SIG-M5 (cell line): Measurements from ENCODE around the gene SCN4A.
"Not testable (repeated sequence)": the region's sequence is repeated elsewhere in the genome, so short reads cannot be mapped to it uniquely, and the experiment has no call there.

ENCODE experiments used
- DNase-seq: peaks from one replicate; lab custom pipeline; 2025; lab: John Stamatoyannopoulos, UW

The SCN4A gene

DNA sequence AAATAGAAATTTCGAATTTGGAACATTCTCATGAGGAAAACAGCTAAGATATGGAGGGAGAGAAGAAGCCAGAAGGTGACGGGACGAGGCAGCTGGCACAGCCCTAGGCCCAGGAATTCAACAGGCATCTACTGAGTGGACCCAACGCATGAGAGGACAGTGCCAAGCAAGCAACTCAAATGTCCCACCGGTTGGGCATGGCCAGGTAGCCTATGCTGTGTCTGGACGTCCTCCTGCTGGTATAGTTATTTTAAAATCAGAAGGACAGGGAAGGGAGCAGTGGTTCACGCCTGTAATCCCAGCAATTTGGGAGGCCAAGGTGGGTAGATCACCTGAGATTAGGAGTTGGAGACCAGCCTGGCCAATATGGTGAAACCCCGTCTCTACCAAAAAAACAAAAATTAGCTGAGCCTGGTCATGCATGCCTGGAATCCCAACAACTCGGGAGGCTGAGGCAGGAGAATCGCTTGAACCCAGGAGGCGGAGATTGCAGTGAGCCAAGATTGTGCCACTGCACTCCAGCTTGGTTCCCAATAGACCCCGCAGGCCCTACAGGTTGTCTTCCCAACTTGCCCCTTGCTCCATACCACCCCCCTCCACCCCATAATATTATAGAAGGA is 56.0 kb downstream of the SCN4A start:
- no peak for DNase-seq

DNA sequence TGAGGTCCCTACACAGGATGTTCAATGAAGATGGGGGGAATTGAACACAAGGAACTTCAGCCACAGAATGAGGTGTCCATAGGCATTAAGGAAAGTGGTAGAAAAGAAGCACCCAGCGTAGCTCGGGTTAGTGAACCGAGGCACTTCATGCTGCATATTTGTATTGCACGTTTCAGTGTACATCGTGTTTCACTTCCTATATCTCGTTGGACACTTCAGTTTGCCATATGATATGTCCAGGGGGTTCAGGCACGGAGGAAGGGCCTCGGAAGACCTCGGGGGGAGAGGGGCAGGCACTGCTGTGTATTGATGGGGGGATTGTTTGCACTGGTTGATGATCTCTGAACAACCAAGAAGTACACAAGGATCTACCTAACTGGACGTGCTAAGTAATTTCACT is 57.0 kb downstream of the SCN4A start:
- not testable (repeated sequence) for DNase-seq

DNA sequence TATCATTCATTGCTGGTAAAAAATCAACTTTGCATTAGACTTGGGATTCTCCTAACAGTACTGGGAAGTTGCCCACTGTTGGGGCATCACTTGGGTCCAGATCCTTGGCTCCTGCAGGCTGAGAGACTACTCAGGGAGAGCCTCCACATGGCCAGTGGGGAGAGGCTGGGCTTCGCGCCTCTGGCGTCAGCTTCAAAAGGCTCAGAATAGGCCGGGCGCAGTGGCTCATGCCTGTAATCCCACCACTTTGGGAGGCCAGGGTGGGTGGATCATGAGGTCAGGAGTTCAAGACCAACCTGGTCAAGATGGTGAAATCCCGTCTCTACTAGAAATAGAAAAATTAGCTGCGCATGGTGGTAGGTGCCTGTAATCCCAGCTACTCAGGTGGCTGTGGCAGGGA is 58.2 kb downstream of the SCN4A start:
- no peak for DNase-seq

DNA sequence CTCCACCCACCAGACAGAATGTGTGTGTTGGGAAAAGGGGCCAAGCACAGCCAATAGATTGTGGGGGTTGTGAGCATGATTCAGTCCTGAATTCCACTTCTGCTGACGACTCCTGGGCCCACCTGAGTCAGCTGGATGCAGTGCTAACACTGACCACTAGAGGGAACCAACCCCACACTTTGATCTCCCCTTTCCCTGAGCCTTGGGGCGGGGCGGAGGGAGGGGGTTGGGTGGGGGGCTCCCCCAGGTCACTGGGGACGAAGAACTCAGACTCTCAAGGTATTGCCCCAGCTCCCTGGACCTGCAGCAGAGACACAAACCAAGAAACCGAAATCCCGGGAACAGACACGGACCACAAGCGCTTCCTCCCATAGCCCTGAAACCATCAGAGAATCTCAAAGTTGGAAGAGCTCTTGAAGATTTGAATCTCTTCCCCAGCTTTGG is 61.0 kb downstream of the SCN4A start:
- no peak for DNase-seq

DNA sequence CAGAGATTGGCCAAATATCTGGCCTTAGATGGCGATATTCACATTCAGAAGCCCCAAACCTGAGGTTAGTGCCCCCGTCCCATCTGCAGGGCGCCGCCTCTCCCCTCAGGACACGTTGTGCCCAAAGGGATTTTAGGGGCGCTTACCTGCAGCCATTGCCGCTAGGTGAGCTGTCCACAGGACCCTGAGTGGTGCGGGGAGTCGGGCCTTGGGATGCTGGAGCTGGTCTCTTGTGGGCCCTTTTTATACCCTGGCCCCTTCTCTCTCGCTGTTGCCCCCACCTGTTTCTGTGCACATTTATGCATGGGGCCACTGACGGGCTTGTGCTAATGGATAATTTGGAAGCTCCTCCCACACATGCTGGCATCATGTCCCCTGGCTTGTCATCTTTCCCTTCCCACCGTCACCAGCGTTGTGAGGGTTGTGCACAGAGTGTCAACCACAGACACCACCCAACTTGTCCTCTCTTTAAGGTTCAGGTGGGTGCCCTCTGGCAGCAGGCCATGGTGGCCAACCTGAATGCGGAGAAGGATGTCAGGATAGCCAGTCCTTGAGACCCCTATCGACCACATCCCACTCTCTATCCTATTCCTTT is 61.6 kb downstream of the SCN4A start, which contains the start of gene CSHL1:
CSHL1 (minus strand) TSS at position 218 of the 595 bp plus-strand sequence; CDS start at position 156, 62 bp downstream.
- DNase-seq: no peak

DNA sequence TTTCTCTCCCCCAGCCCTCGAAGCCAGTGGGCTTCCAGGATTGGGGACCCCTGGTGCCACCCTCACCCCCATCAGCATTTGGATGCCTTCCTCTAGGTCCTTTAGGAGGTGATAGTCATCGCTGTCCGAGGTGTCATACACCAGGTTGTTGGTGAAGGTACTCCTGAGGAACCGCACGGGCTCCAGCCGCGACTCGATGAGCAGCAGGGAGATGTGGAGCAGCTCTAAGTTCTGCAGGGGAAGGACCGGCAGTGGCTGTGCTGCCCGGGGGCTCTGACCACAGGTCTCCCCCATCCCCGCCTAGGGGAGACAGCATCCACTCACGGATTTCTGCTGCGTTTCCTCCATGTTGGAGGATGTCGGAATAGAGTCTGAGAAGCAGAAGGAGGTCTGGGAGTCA is 62.6 kb downstream of the SCN4A start:
- DNase-seq: no peak

DNA sequence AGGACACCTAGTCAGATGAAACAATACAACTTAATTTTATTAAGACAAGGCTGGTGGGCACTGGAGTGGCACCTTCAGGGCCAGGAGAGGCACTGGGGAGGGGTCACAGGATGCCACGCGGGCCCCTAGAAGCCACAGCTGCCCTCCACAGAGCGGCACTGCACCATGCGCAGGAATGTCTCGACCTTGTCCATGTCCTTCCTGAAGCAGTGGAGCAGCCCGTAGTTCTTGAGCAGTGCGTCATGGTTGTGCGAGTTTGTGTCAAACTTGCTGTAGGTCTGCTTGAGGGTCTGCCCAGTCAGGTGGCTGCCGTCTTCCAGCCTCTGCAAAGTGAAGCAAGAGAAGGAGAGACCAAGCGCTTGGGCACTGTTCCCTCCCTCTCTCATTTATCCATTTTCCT is 63.1 kb downstream of the SCN4A start:
- not testable (repeated sequence) for DNase-seq

DNA sequence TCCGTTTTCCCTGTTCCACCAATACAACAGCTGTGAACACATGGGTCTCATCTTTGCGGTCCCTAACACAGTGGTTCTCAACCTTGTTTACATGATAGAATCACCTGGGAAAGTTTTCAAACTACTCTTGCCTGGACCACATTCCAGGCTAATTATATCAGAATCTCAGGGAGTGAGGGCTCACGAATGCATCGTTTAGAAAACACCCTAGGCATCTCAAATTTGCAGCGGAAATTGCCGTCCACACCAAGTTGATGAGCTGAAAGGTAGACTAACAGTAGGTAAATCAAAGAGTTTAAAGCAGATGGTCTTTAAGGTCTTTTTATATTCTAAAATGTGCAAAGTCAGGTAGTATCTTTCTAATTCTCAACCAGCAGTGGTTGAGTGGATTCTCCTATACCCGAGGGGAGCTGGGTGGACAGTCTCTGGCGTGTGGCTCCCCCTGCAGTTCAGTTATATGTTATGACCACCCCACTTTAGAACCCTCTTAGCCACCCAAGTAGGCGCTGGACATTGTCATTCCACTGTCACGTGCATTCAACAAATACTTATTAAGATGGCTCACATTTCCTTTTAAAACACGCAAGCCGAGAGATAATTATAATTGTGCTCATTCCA is 65.4 kb downstream of the SCN4A start:
- not testable (repeated sequence) for DNase-seq

DNA sequence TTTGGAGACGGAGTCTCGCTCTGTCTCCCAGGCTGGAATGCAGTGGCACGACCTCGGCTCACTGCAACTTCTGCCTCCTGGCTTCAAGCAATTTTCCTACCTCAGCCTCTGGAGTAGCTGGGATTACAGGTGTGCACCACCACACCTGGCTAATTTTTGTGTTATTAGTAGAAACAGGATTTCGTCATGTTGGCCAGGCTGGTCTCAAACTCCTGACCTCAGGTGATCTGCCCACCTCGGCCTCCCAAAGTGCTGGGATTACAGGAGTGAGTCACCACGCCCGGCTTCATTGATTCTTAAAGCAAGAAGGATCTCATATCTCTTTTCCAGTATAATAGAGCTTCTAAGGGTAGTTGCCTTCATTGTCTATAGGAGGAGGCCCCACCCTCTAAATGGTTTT is 67.9 kb downstream of the SCN4A start:
- DNase-seq: not testable (repeated sequence)

DNA sequence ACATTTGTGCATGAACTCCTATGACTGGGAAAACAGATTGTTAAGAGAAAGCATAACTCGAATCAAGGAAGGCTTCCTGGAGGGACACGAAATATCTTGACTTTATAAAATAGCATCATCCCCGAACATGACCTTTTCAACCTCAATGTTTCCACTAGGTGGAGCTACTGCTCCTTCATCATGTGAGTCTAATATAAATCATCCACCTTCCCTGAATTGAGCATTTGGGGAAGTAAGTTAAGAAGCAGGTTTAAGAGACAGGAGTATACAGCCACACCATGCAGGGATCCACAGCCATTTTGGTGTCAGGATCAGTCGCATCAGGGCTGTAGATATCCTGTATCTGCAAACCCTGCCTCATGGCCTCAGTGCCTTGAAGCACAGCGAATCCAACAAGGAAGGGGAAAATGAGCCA is 68.9 kb downstream of the SCN4A start:
- DNase-seq: not testable (repeated sequence)

DNA sequence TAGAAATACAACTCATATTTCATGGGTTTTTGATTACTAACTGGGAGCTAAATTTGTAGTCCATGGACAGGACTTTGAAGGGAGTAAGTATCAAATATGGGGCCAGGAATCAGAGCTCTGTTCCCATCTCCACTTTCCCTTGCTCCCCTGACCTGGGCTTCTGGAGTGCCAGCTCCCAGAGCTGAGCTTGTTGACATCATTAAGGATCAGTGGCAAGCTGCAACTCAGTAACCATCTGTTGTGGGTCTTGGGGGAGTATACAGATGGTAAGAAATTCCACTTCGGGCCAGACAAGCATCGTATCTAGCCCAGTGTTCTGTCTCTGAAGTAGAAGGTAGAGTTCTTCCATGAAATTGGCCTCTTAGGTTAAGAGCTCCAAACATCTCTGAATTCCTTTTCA is 70.7 kb downstream of the SCN4A start:
- DNase-seq: not testable (repeated sequence)

DNA sequence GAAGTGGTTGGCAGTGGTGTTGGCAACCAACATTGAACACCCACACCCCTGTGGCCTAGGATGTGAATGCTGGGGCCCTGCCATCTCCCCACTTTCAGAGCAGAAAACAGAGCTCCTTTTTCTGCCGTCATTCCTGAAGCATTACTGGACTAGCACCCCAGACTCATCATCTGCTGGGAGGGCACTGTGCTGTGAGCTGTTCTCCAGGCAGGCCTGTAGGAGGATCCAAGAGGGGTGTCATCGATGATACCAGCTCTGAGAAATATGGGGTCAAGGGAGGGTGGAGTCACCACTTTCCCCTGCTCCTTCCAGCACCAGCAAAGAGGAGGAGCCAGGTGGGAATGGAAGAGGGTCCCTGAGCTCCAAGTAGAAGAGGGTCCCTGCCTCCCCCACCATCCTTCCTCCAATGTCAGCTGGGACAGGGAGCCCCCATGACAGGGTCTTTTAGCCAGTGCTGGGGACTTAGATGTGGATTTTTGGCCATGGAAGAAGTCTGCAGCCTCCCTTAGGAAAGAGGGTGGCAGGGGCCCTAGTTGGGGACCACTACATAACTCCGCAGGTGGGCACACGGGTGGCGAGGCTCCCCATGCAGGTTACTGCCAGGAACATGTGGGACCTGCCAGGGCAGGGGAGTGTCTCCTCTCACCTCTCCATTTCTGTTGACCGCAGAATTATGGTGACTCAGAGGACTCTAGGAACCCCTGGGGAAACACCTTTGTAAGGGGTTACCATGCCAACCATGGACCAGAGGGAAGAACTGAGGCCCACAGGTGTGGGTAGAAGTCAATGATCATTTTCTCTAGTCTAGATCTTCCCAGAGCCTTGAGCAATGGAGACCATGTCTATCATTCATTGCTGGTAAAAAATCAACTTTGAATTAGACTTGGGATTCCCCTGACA is 73.6 kb downstream of the SCN4A start:
- not testable (repeated sequence) for DNase-seq

DNA sequence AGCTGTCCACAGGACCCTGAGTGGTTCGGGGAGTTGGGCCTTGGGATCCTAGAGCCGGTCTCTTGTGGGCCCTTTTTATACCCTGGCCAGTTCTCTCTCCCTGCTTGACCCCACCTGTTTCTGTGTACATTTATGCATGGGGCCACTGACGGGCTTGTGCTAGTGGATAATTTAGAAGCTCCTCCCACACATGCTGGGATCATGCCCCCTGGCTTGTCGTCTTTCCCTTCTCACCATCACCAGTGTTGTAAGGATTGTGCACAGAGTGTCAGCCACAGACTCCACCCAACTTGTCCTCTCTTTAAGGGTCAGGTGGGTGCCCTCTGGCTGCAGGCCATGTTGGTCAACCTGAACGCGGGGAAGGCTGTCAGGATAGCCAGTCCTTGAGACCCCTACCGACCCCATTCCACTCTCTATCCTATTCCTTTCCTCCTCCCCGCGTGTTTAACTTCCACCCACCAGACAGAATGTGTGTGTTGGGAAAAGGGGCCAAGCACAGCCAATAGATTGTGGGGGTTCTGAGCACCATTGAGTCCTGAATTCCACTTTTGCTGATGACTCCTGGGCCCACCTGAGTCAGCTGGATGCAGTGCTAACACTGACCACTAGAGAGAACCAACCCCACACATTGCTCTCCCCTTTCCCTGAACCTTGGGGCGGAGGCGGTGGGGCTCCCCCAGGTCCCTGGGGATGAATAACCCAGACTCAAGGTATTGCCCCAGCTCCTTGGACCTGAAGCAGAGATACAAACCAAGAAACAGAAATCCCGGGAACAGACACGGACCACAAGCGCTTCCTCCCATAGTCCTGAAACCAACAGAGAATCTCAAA is 76.0 kb downstream of the SCN4A start, which contains the start of gene CSH1:
CSH1 (minus strand) TSS at position 51 of the 831 bp plus-strand sequence. CDS start 63 bp downstream, outside the sequence.
- DNase-seq: not testable (repeated sequence)

DNA sequence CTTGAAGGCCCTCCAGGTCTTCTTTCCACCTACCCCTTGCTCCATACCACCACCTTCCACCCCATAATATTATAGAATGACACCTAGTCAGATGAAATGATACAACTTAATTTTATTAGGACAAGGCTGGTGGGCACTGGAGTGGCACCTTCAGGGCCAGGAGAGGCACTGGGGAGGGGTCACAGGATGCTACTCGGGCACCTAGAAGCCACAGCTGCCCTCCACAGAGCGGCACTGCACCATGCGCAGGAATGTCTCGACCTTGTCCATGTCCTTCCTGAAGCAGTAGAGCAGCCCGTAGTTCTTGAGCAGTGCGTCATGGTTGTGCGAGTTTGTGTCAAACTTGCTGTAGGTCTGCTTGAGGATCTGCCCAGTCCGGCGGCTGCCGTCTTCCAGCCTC is 77.9 kb downstream of the SCN4A start:
- not testable (repeated sequence) for DNase-seq

DNA sequence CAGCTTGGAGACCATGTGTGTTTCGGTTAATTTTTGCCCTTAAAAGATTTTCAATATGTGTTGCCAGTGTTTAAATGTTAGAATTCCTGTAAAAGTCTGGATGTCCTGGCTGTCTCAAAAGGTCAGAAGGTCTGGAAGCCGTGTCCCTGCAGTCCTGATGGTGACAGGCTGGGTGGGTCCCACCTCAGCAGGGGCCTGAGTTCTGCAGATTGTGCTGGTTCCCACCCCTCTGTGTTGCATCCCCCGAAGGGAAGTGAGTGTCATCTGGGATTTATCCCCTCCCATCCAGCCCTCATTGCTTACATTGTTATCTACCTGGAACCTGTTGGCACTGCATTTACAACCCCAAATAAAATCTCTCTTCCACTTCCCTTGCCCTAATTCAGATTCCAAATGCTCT is 78.7 kb downstream of the SCN4A start:
- not testable (repeated sequence) for DNase-seq

DNA sequence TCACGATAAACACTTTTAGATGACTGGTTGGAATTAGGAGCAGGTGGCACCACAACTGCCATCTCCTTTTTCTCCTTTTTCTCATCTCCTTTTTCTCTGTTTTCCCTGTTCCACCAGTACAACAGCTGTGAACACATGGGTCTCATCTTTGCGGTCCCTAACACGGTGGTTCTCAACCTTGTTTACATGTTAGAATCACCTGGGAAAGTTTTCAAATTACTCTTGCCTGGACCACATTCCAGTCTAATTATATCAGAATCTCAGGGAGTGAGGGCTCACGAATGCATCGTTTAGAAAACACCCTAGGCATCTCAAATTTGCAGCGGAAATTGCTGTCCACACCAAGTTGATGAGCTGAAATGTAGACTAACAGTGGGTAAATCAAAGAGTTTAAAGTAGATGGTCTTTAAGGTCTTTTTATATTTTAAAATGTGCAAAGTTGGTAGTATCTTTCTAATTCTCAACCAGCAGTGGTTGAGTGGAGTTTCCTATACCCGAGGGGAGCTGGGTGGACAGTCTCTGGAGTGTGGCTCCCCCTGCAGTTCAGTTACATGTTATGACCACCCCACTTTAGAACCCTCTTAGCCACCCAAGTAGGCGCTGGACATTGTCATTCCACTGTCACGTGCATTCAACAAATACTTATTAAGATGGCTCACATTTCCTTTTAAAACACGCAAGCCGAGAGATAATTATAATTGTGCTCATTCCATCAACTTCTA is 80.2 kb downstream of the SCN4A start:
- not testable (repeated sequence) for DNase-seq

DNA sequence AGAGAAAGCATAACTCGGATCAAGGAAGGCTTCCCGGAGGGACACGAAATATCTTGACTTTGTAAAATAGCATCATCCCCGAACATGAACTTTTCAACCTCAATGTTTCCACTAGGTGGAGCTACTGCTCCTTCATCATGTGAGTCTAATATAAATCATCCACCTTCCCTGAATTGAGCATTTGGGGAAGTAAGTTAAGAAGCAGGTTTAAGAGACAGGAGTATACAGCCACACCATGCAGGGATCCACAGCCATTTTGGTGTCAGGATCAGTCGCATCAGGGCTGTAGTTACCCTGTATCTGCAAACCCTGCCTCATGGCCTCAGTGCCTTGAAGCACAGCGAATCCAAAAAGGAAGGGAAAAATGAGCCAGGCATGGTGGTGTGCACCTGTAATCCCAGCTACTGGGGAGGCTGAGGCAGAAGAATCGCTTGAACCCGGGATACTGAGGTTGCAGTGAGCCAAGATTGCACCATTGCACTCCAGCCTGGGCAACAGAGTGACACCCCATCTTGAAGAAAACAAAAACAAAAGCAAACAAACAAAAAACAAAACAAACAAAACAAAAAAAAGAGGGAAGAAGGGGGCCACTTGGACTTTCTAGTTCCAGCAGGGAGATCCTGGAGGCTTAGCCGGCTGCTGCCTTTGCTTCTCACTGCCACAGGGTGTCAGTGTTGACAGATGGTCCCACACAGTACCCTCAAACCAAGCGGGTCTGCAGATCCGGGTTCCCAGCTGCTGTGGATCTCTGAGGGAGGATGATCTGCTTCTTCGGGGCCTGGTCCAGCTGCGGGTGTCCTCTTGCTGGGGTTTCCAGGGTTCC is 83.5 kb downstream of the SCN4A start:
- not testable (repeated sequence) for DNase-seq
